ENCODE data around the gene PLA2G7. TPM values are rescaled to one million over a fixed set of nuclear protein-coding genes. Genes with fewer than 3 reads are reported as not detected.

The PLA2G7 gene
- polyA plus RNA-seq, 2 donors: 0.12 TPM

- H3K9me3 ChIP-seq (ENCODE audit: control insufficient read depth in 2 of 2, insufficient read depth in 1 of 2, low read depth in 1 of 2, low read length in 1 of 2): no peaks in the 10 kb centered on the region
- no peak overlapping the region for H3K4me3 ChIP-seq (ENCODE audit: low read depth in 1 of 2, low read length in 2 of 2)
- 69 to 70% methylated on average over 1 of the region's 1 CpG for WGBS, 2 donors
- H3K27me3 ChIP-seq (ENCODE audit: control insufficient read depth in 1 of 2, insufficient read depth in 2 of 2, low read length in 2 of 2): no peaks in the 10 kb centered on the region
- no peaks in the 10 kb centered on the region for H3K4me1 ChIP-seq (ENCODE audit: control insufficient read depth in 2 of 2, insufficient read depth in 2 of 2, low read length in 1 of 2)
- H3K27ac ChIP-seq (ENCODE audit: low read depth in 2 of 2, low read length in 1 of 2): no peak overlapping the region
- H3K36me3 ChIP-seq (ENCODE audit: control insufficient read depth in 2 of 2, insufficient read depth in 2 of 2, low read length in 1 of 2): no peaks in the 10 kb centered on the region
Observed at GRCh38 chr6:46699970-46700369, 35.2 kb downstream of the PLA2G7 start.

- no peaks in the 10 kb centered on the region for H3K27me3 ChIP-seq (ENCODE audit: control insufficient read depth in 1 of 2, insufficient read depth in 2 of 2, low read length in 2 of 2)
- H3K4me3 ChIP-seq (ENCODE audit: low read depth in 1 of 2, low read length in 2 of 2): no peak overlapping the region
- WGBS, 2 donors: 34 to 40% methylated on average over 1 of the region's 1 CpG
- H3K36me3 ChIP-seq (ENCODE audit: control insufficient read depth in 2 of 2, insufficient read depth in 2 of 2, low read length in 1 of 2): no peaks in the 10 kb centered on the region
- no peak overlapping the region for H3K27ac ChIP-seq (ENCODE audit: low read depth in 2 of 2, low read length in 1 of 2)
- H3K4me1 ChIP-seq (ENCODE audit: control insufficient read depth in 2 of 2, insufficient read depth in 2 of 2, low read length in 1 of 2): no peaks in the 10 kb centered on the region
- H3K9me3 ChIP-seq (ENCODE audit: control insufficient read depth in 2 of 2, insufficient read depth in 1 of 2, low read depth in 1 of 2, low read length in 1 of 2): peaks cover 3 to 5% of the 10 kb centered on the region in 2 donors
Observed at GRCh38 chr6:46690911-46691451, 44.2 kb downstream of the PLA2G7 start.

GRCh38 chr6:46690141-46690755 is 44.9 kb downstream of the PLA2G7 start:
- Histone ChIP-seq H3K27ac (ENCODE audit: low read depth in 2 of 2, low read length in 1 of 2) (no peak overlapping the region), H3K4me1 (ENCODE audit: control insufficient read depth in 2 of 2, insufficient read depth in 2 of 2, low read length in 1 of 2) (no peaks in the 10 kb centered on the region), H3K9me3 (ENCODE audit: control insufficient read depth in 2 of 2, insufficient read depth in 1 of 2, low read depth in 1 of 2, low read length in 1 of 2) (peaks cover 3 to 5% of the 10 kb centered on the region in 2 donors), H3K36me3 (ENCODE audit: control insufficient read depth in 2 of 2, insufficient read depth in 2 of 2, low read length in 1 of 2) (no peaks in the 10 kb centered on the region), H3K27me3 (ENCODE audit: control insufficient read depth in 1 of 2, insufficient read depth in 2 of 2, low read length in 2 of 2) (no peaks in the 10 kb centered on the region), H3K4me3 (ENCODE audit: low read depth in 1 of 2, low read length in 2 of 2) (no peak overlapping the region)
- WGBS, 2 donors: 60 to 61% methylated on average over 2 of the region's 2 CpGs

GRCh38 chr6:46689657-46690056 is 45.5 kb downstream of the PLA2G7 start:
- WGBS, 2 donors: 84 to 87% methylated on average over 3 of the region's 3 CpGs
- no peaks in the 10 kb centered on the region for H3K27me3 ChIP-seq (ENCODE audit: control insufficient read depth in 1 of 2, insufficient read depth in 2 of 2, low read length in 2 of 2)
- H3K27ac ChIP-seq (ENCODE audit: low read depth in 2 of 2, low read length in 1 of 2): no peak overlapping the region
- peaks cover 3 to 5% of the 10 kb centered on the region in 2 donors for H3K9me3 ChIP-seq (ENCODE audit: control insufficient read depth in 2 of 2, insufficient read depth in 1 of 2, low read depth in 1 of 2, low read length in 1 of 2)
- H3K36me3 ChIP-seq (ENCODE audit: control insufficient read depth in 2 of 2, insufficient read depth in 2 of 2, low read length in 1 of 2): no peaks in the 10 kb centered on the region
- no peak overlapping the region for H3K4me3 ChIP-seq (ENCODE audit: low read depth in 1 of 2, low read length in 2 of 2)
- no peaks in the 10 kb centered on the region for H3K4me1 ChIP-seq (ENCODE audit: control insufficient read depth in 2 of 2, insufficient read depth in 2 of 2, low read length in 1 of 2)

GRCh38 chr6:46688966-46689335 is 46.2 kb downstream of the PLA2G7 start:
- Histone ChIP-seq H3K27me3 (ENCODE audit: control insufficient read depth in 1 of 2, insufficient read depth in 2 of 2, low read length in 2 of 2) (no peaks in the 10 kb centered on the region), H3K9me3 (ENCODE audit: control insufficient read depth in 2 of 2, insufficient read depth in 1 of 2, low read depth in 1 of 2, low read length in 1 of 2) (peaks cover 3 to 5% of the 10 kb centered on the region in 2 donors), H3K27ac (ENCODE audit: low read depth in 2 of 2, low read length in 1 of 2) (no peak overlapping the region), H3K4me1 (ENCODE audit: control insufficient read depth in 2 of 2, insufficient read depth in 2 of 2, low read length in 1 of 2) (no peaks in the 10 kb centered on the region), H3K4me3 (ENCODE audit: low read depth in 1 of 2, low read length in 2 of 2) (no peak overlapping the region), H3K36me3 (ENCODE audit: control insufficient read depth in 2 of 2, insufficient read depth in 2 of 2, low read length in 1 of 2) (no peaks in the 10 kb centered on the region)
- 95 to 96% methylated on average over 13 of the region's 13 CpGs for WGBS, 2 donors

- Histone ChIP-seq H3K27me3 (ENCODE audit: control insufficient read depth in 1 of 2, insufficient read depth in 2 of 2, low read length in 2 of 2) (no peaks in the 10 kb centered on the region), H3K4me1 (ENCODE audit: control insufficient read depth in 2 of 2, insufficient read depth in 2 of 2, low read length in 1 of 2) (no peaks in the 10 kb centered on the region), H3K27ac (ENCODE audit: low read depth in 2 of 2, low read length in 1 of 2) (no peak overlapping the region), H3K4me3 (ENCODE audit: low read depth in 1 of 2, low read length in 2 of 2) (no peak overlapping the region), H3K9me3 (ENCODE audit: control insufficient read depth in 2 of 2, insufficient read depth in 1 of 2, low read depth in 1 of 2, low read length in 1 of 2) (peaks cover 3 to 5% of the 10 kb centered on the region in 2 donors), H3K36me3 (ENCODE audit: control insufficient read depth in 2 of 2, insufficient read depth in 2 of 2, low read length in 1 of 2) (no peaks in the 10 kb centered on the region)
- 96% methylated on average over 85 of the region's 85 CpGs for WGBS, 2 donors
Observed at GRCh38 chr6:46688117-46688965, 46.8 kb downstream of the PLA2G7 start.

GRCh38 chr6:46687619-46688097 is 47.5 kb downstream of the PLA2G7 start, which contains the start of gene TDRD6:
Gene TDRD6, plus strand, starts transcription at chr6:46687885. Its CDS starts 244 bp downstream, at chr6:46688129.
- Histone ChIP-seq H3K36me3 (ENCODE audit: control insufficient read depth in 2 of 2, insufficient read depth in 2 of 2, low read length in 1 of 2) (no peaks in the 10 kb centered on the region), H3K9me3 (ENCODE audit: control insufficient read depth in 2 of 2, insufficient read depth in 1 of 2, low read depth in 1 of 2, low read length in 1 of 2) (peaks cover 3 to 5% of the 10 kb centered on the region in 2 donors), H3K4me3 (ENCODE audit: low read depth in 1 of 2, low read length in 2 of 2) (no peak within 1 kb of the TSS), H3K4me1 (ENCODE audit: control insufficient read depth in 2 of 2, insufficient read depth in 2 of 2, low read length in 1 of 2) (no peaks in the 10 kb centered on the region), H3K27ac (ENCODE audit: low read depth in 2 of 2, low read length in 1 of 2) (no peak within 1 kb of the TSS), H3K27me3 (ENCODE audit: control insufficient read depth in 1 of 2, insufficient read depth in 2 of 2, low read length in 2 of 2) (no peaks in the 10 kb centered on the region)
- WGBS, 2 donors: 91 to 92% methylated on average over 41 of the region's 41 CpGs

GRCh38 chr6:46684771-46685170 is 50.4 kb downstream of the PLA2G7 start:
- Histone ChIP-seq H3K27me3 (ENCODE audit: control insufficient read depth in 1 of 2, insufficient read depth in 2 of 2, low read length in 2 of 2) (no peaks in the 10 kb centered on the region), H3K36me3 (ENCODE audit: control insufficient read depth in 2 of 2, insufficient read depth in 2 of 2, low read length in 1 of 2) (no peaks in the 10 kb centered on the region), H3K4me3 (ENCODE audit: low read depth in 1 of 2, low read length in 2 of 2) (no peak overlapping the region), H3K9me3 (ENCODE audit: control insufficient read depth in 2 of 2, insufficient read depth in 1 of 2, low read depth in 1 of 2, low read length in 1 of 2) (peaks cover 3 to 5% of the 10 kb centered on the region in 2 donors), H3K4me1 (ENCODE audit: control insufficient read depth in 2 of 2, insufficient read depth in 2 of 2, low read length in 1 of 2) (no peaks in the 10 kb centered on the region), H3K27ac (ENCODE audit: low read depth in 2 of 2, low read length in 1 of 2) (no peak overlapping the region)
- 73 to 76% methylated on average over 4 of the region's 4 CpGs for WGBS, 2 donors

GRCh38 chr6:46677314-46677654 is 57.9 kb downstream of the PLA2G7 start:
- Histone ChIP-seq H3K9me3 (ENCODE audit: control insufficient read depth in 2 of 2, insufficient read depth in 1 of 2, low read depth in 1 of 2, low read length in 1 of 2) (no peaks in the 10 kb centered on the region), H3K27ac (ENCODE audit: low read depth in 2 of 2, low read length in 1 of 2) (no peak overlapping the region), H3K36me3 (ENCODE audit: control insufficient read depth in 2 of 2, insufficient read depth in 2 of 2, low read length in 1 of 2) (peaks cover 0 to under 1% of the 10 kb centered on the region in 2 donors), H3K4me3 (ENCODE audit: low read depth in 1 of 2, low read length in 2 of 2) (no peak overlapping the region), H3K27me3 (ENCODE audit: control insufficient read depth in 1 of 2, insufficient read depth in 2 of 2, low read length in 2 of 2) (no peaks in the 10 kb centered on the region), H3K4me1 (ENCODE audit: control insufficient read depth in 2 of 2, insufficient read depth in 2 of 2, low read length in 1 of 2) (no peaks in the 10 kb centered on the region)
- WGBS, 2 donors: 79 to 81% methylated on average over 4 of the region's 4 CpGs
